ENCODE results near the gene UCN. TPM values are rescaled to one million over a fixed set of nuclear protein-coding genes. Genes with fewer than 3 reads are reported as not detected.
"Not testable (repeated sequence)": the region's sequence is repeated elsewhere in the genome, so short reads cannot be mapped to it uniquely, and the experiment has no call there.

The UCN gene
- total and polyA plus RNA-seq, 12 donors, result 0.51 to 4.1 (median 1.5) TPM; not detected in 1

DNA sequence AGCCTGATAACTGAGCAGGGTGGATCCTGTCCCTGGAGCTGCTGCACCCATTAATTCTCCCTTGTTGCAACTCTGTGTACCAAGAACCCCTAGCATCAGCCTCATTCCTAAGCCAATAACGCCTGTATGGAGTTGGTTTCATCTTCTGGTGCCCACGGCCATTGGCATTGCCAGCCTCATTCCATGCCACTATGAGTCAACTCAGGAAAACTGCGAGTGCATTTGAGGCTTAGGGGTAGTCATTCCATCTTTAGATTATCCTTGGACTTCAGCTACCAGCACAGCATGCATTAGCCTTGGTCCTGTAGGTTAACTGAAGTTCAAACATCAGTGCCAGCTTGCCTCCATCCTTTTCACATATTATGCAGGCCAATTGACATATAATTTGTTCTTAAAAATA lies 27.4 kb downstream of the UCN start:
- Histone ChIP-seq H3K4me1 (peaks cover 0 to 26% (median 15%) of the 10 kb centered on the region in 9 donors), H3K36me3 (no peaks in the 10 kb centered on the region), H3K4me3 (no peak overlapping the region), H3K27ac (peak overlapping the region; percentile 85 to 97 (median 92)), H3K27me3 (peaks cover 0 to 16% (median 4%) of the 10 kb centered on the region in 7 donors), H3K9me3 (no peaks in the 10 kb centered on the region)
- no peak for ATAC-seq
- intact Hi-C loops (cut with DNase I), result loop anchor here in 8 of 10 donors (1.0 to 10.0 kb wide), 10 partner anchors 22 to 319 kb away; no protein-coding TSS in a partner anchor
- WGBS, 2 donors, result 72 to 83% methylated on average over 3 of the region's 3 CpGs
- TF ChIP-seq, protein P1, sequence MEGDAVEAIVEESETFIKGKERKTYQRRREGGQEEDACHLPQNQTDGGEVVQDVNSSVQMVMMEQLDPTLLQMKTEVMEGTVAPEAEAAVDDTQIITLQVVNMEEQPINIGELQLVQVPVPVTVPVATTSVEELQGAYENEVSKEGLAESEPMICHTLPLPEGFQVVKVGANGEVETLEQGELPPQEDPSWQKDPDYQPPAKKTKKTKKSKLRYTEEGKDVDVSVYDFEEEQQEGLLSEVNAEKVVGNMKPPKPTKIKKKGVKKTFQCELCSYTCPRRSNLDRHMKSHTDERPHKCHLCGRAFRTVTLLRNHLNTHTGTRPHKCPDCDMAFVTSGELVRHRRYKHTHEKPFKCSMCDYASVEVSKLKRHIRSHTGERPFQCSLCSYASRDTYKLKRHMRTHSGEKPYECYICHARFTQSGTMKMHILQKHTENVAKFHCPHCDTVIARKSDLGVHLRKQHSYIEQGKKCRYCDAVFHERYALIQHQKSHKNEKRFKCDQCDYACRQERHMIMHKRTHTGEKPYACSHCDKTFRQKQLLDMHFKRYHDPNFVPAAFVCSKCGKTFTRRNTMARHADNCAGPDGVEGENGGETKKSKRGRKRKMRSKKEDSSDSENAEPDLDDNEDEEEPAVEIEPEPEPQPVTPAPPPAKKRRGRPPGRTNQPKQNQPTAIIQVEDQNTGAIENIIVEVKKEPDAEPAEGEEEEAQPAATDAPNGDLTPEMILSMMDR (IDR thresholded peaks at IDR 0.05), result no peak
- no peak for DNase-seq

DNA sequence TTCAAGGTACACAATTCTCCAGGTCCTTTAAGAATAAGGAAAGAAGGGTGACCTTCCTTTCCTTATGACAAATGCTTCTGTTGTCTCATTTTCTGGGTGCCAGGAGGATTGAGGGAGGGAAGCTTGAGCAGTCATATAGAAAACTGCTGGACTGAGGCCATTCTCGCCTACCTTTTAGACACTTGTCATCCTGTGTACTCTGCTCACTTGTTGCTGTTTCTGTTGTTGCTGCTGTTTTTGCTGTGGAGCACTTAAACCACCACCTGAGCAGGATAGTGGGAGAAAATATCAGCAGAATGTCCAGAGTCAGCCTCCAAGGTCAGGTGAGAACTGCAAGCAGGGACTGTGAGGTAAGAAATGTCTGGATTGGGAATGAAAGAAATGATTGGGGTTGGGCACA lies 30.2 kb downstream of the UCN start:
- Histone ChIP-seq H3K27me3 (peaks cover 0 to 16% (median 3%) of the 10 kb centered on the region in 7 donors), H3K9me3 (no peaks in the 10 kb centered on the region), H3K27ac (no peak overlapping the region), H3K36me3 (no peaks in the 10 kb centered on the region), H3K4me3 (no peak overlapping the region), H3K4me1 (peaks cover 0 to 42% (median 23%) of the 10 kb centered on the region in 9 donors)
- no peak for ATAC-seq
- DNase-seq, result no peak
- TF ChIP-seq, protein P1 (IDR thresholded peaks at IDR 0.05), result no peak
- WGBS, 2 donors, result 62 to 85% methylated on average over 1 of the region's 1 CpG
- intact Hi-C loops (cut with DNase I), result loop anchor here in 2 of 10 donors (2.0 kb wide), 1 partner anchor 179 kb away; no protein-coding TSS in a partner anchor

DNA sequence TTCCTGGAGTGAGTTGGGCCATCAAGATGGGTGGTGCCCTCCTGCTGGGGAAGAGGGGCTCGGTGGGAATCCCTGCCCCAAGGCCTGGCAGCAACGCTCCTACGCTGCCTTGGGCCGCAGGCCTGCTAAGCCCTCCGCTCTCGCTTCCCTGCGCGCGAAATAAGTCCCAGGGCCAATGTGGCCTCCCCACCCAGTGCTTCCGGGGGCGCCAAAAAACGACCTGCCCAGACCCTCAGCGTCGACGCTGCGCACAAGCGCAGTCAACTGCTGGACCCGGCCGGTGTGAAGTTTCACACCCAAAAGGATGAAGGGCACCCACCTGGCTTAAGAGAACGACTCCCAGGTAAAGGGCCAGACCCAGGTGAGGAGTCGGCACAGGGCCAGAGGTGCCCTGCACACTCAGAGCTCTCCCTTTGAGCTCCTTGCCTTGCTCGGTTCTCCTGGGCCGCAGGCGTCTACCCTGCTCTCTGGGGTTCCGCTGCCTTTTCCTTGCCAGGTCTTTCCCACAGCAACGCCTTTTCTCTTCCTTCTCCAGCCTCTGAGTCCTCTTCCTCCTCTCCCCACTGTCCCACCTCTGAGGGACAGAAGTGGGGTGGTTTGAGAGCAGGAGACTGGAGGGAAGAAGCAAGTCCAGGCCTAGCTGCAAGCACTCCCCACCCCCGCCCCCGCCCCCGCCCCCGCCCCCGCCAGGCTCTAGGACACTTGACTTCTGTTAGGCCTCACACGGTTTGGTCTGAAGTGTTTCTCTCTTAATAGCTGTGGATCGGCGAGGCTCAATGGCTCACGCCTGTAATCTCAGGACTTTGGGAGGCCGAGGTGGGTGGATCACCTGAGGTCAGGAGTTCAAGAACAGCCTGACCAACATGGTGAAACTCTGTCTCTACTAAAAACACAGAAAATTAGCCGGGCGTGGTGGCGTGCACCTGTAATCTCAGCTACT lies 32.8 kb downstream of the UCN start, which contains the start of gene DNAJC5G:
Gene DNAJC5G, plus strand, starts transcription at position 223 of the 940 bp plus-strand sequence. CDS start 1,296 bp downstream, outside the sequence.
- peaks cover 0 to 14% (median 0%) of the 10 kb centered on the region in 7 donors for H3K27me3 ChIP-seq
- TF ChIP-seq, protein P1 (IDR thresholded peaks at IDR 0.05), result no peak
- H3K27ac ChIP-seq, result peak within 1 kb of the TSS in 7 of 10 donors; percentile 61 to 87 (median 80)
- intact Hi-C loops (cut with DNase I), result no loop called here
- H3K36me3 ChIP-seq, result no peaks in the 10 kb centered on the region
- no peaks in the 10 kb centered on the region for H3K9me3 ChIP-seq
- no peak for ATAC-seq
- no peak for DNase-seq
- 74 to 79% methylated on average over 39 of the region's 39 CpGs for WGBS, 2 donors
- peaks cover 0 to 51% (median 14%) of the 10 kb centered on the region in 9 donors for H3K4me1 ChIP-seq
- no peak within 1 kb of the TSS for H3K4me3 ChIP-seq

DNA sequence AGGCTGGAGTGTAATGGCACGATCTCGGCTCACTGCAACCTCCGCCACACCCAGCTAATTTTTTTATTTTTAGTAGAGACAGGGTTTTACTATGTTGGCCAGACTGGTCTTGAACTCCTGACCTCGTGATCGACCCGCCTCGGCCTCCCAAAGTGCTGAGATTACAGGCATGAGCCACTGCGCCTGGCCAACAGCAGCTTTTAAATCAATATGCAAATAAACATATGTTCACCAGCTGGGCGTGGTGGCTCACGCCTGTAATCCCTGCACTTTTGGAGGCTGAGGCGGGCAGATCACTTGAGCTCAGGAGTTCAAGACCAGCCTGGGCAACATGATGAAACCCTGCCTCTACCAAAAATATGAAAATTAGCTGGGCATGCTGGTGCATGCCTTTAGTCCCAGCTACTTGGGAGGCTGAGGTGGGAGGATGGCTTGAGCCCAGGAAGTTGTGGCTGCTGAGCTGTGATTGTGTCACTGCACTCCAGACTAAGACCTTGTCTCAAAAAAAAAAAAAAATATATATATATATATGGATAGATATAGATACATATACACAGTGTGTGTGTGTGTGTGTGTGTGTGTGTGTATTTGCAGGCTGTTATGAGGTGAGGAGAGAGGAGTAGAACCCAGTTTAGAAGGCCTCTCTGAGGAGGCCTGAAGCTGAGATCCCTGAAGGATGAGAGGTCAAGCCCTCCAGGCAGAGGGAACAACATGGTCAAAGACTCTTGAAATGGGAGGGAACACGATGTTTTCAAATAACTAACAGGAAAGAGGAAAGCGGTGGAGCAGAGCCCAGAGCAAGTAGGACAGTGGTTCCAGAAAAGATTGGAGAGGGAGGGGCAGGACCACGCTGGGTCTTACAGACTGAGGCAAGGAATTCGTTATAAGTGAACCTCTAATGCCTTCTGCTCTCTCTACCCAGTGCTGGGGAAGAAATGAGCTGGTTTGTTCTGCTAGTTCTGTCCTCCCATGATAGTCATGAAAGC lies 35.4 kb downstream of the UCN start:
- peak in 2 of 8 donors; percentile 5 to 40 for ATAC-seq
- DNase-seq; H3K36me3 ChIP-seq; H3K9me3 ChIP-seq; intact Hi-C loops (cut with DNase I); H3K4me3 ChIP-seq: not testable (repeated sequence)
- Histone ChIP-seq H3K27me3 (peaks cover 0 to 37% (median 4%) of the 10 kb centered on the region in 7 donors), H3K27ac (peak overlapping the region; percentile 53 to 87 (median 76)), H3K4me1 (peaks cover 0 to 43% (median 15%) of the 10 kb centered on the region in 9 donors)
- WGBS, 2 donors, result 53% methylated on average over 15 of the region's 15 CpGs

All from heart right ventricle (tissue), 16 donors.